Measurements from ENCODE around the gene SYP.

- no peak for TF ChIP-seq CTCF (IDR thresholded peaks at IDR 0.05)
- TF ChIP-seq ATF6 (CRISPR knock-in tag; IDR thresholded peaks at IDR 0.05): no peak
- no peak for TF ChIP-seq JUN (CRISPR knock-in tag; IDR thresholded peaks at IDR 0.05)
- TF ChIP-seq FOXJ3 (CRISPR knock-in tag; IDR thresholded peaks at IDR 0.05; ENCODE audit: borderline replicate concordance): no peak
- TF ChIP-seq SMAD3 (CRISPR knock-in tag; IDR thresholded peaks at IDR 0.05; ENCODE audit: borderline replicate concordance): no peak
- no peak for TF ChIP-seq SP1 (CRISPR knock-in tag; conservative IDR thresholded peaks at IDR 0.05)
- TF ChIP-seq PRDM15 (CRISPR knock-in tag; IDR thresholded peaks at IDR 0.05): no peak
- TF ChIP-seq, protein P1, sequence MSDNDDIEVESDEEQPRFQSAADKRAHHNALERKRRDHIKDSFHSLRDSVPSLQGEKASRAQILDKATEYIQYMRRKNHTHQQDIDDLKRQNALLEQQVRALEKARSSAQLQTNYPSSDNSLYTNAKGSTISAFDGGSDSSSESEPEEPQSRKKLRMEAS (CRISPR knock-in tag; IDR thresholded peaks at IDR 0.05): no peak
- TF ChIP-seq CREB1 (CRISPR knock-in tag; IDR thresholded peaks at IDR 0.05): no peak
- TF ChIP-seq TEAD4 (CRISPR knock-in tag; IDR thresholded peaks at IDR 0.05): no peak
- no peak for TF ChIP-seq E2F1 (CRISPR knock-in tag; IDR thresholded peaks at IDR 0.05)
- no peak for TF ChIP-seq NR3C1 (CRISPR knock-in tag; conservative IDR thresholded peaks at IDR 0.05; ENCODE audit: low read depth)
Observed at GRCh38 chrX:49214416-49214815, 14.4 kb upstream of the SYP start.
